GM12872 (cell line): ENCODE data around the gene FLYWCH1.

ENCODE experiments used
- TF ChIP-seq, protein P1 (sequence below): IDR thresholded peaks from 3 replicates; pipeline ENCODE4 v1.5.1; 2011; ENCODE audit warnings: low read depth, mild to moderate bottlenecking, low read length, moderate library complexity; ENCODE audit not compliant: insufficient read depth

The FLYWCH1 gene

DNA sequence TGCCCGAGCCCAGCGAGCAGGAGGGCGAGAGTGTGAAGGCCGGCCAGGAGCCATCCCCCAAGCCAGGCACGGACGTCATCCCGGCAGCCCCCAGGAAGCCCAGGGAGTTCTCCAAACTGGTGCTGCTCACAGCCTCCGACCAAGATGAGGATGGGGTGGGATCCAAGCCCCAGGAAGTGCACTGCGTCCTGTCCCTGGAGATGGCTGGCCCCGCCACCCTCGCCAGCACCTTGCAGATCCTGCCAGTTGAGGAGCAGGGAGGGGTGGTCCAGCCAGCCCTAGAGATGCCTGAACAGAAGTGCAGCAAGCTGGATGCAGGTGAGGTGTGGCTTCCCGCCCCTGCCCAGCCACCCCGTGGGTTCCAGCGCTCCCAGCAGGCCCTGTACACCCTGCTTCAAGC lies 18.0 kb downstream of the FLYWCH1 start:
- TF ChIP-seq, protein P1, sequence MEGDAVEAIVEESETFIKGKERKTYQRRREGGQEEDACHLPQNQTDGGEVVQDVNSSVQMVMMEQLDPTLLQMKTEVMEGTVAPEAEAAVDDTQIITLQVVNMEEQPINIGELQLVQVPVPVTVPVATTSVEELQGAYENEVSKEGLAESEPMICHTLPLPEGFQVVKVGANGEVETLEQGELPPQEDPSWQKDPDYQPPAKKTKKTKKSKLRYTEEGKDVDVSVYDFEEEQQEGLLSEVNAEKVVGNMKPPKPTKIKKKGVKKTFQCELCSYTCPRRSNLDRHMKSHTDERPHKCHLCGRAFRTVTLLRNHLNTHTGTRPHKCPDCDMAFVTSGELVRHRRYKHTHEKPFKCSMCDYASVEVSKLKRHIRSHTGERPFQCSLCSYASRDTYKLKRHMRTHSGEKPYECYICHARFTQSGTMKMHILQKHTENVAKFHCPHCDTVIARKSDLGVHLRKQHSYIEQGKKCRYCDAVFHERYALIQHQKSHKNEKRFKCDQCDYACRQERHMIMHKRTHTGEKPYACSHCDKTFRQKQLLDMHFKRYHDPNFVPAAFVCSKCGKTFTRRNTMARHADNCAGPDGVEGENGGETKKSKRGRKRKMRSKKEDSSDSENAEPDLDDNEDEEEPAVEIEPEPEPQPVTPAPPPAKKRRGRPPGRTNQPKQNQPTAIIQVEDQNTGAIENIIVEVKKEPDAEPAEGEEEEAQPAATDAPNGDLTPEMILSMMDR: no peak

- TF ChIP-seq, protein P1: no peak
Observed at GRCh38 chr16:2930236-2930635, 18.5 kb downstream of the FLYWCH1 start.

DNA sequence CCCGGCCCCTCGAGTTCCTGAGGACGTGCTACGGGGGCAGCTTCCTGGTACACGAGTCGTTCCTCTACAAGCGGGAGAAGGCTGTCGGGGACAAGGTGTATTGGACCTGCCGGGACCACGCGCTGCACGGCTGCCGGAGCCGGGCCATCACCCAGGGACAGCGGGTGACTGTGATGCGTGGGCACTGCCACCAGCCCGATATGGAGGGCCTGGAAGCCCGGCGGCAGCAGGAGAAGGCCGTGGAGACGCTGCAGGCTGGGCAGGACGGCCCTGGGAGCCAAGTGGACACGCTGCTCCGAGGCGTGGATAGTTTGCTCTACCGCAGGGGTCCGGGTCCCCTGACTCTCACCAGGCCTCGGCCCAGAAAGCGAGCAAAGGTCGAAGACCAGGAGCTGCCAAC lies 21.4 kb downstream of the FLYWCH1 start:
- TF ChIP-seq, protein P1: no peak

- TF ChIP-seq, protein P1: no peak
Observed at GRCh38 chr16:2933701-2934100, 22.0 kb downstream of the FLYWCH1 start.

DNA sequence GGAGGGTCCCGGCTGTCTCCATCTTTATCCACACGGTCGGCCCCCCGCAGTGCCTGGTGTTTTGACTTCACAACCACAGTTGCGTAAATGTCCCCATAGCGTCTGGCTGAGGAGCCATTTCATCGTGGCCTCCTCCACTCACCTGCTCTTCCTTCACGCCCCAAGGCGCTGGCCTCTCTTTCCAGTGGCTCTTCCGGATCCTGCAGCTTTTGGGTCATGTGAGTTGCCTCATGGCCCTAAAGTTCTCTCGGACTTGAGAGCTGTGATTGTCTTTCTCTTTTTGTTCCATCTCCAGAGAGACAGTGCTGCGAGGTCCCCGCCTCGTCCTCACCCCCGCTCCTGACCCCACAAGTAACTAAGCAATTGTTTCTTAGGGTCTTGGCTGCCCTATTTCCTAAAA lies 22.7 kb downstream of the FLYWCH1 start:
- TF ChIP-seq, protein P1: no peak

DNA sequence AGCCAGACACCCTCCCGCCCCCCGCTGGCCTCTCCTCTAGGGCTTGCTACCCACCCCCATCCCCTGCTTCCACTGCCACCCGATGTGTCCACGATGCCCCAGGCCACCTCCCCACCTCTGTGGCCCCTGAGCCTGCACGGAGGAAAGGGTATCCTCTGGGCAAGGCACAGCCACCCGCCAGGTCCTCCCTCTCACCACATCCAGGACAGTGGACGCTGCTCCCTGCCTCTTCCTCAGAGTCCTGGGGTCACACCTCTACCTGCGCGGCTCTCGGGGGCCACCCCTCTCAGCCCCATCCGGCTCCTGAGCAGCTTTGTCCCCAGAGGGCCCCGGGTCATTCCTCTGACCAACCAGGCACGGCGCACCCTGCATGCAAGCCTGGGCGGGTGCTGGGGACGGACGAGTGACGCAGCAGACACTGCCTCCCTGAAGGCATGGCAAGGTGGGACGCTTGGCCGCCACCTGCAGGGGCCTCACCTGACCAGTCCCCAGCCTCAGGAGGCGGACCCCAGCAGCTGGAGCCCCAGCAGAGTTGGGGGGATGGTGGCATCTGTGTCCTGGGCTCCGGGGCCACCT lies 24.8 kb downstream of the FLYWCH1 start:
- TF ChIP-seq, protein P1: no peak

GRCh38 chr16:2937170-2937569 lies 25.4 kb downstream of the FLYWCH1 start:
- TF ChIP-seq, protein P1: no peak

- TF ChIP-seq, protein P1: no peak
Observed at GRCh38 chr16:2938206-2938605, 26.5 kb downstream of the FLYWCH1 start.
